Measurements from ENCODE around the gene LRRC38.

Gene LRRC38

GRCh38 chr1:13510499-13510898, 3.3 kb downstream of the LRRC38 start:
- Histone ChIP-seq H3K9me3 (no peaks in the 10 kb centered on the region), H3K36me3 (no peaks in the 10 kb centered on the region), H3K4me3 (ENCODE audit: low read depth in 1 of 2, low read length in 1 of 2) (no peak overlapping the region), H3K27me3 (peaks cover 65% of the 10 kb centered on the region), H3K27ac (no peak overlapping the region), H3K4me1 (ENCODE audit: control insufficient read depth in 1 of 2, insufficient read depth in 1 of 2, low read depth in 1 of 2, low read length in 1 of 2) (no peaks in the 10 kb centered on the region)
- TF ChIP-seq CTCF (IDR thresholded peaks at IDR 0.05): no peak

GRCh38 chr1:13507075-13507474, 6.7 kb downstream of the LRRC38 start:
- no peaks in the 10 kb centered on the region for H3K36me3 ChIP-seq
- TF ChIP-seq CTCF (IDR thresholded peaks at IDR 0.05): no peak
- H3K4me3 ChIP-seq (ENCODE audit: low read depth in 1 of 2, low read length in 1 of 2): no peak overlapping the region
- H3K27ac ChIP-seq: no peak overlapping the region
- peaks cover 38% of the 10 kb centered on the region for H3K27me3 ChIP-seq
- no peaks in the 10 kb centered on the region for H3K4me1 ChIP-seq (ENCODE audit: control insufficient read depth in 1 of 2, insufficient read depth in 1 of 2, low read depth in 1 of 2, low read length in 1 of 2)
- no peaks in the 10 kb centered on the region for H3K9me3 ChIP-seq

GRCh38 chr1:13505020-13505419, 8.8 kb downstream of the LRRC38 start:
- H3K4me3 ChIP-seq (ENCODE audit: low read depth in 1 of 2, low read length in 1 of 2): no peak overlapping the region
- TF ChIP-seq CTCF (IDR thresholded peaks at IDR 0.05): no peak
- peaks cover 19% of the 10 kb centered on the region for H3K27me3 ChIP-seq
- no peaks in the 10 kb centered on the region for H3K9me3 ChIP-seq
- H3K27ac ChIP-seq: no peak overlapping the region
- no peaks in the 10 kb centered on the region for H3K36me3 ChIP-seq
- H3K4me1 ChIP-seq (ENCODE audit: control insufficient read depth in 1 of 2, insufficient read depth in 1 of 2, low read depth in 1 of 2, low read length in 1 of 2): no peaks in the 10 kb centered on the region

- no peak for TF ChIP-seq CTCF (IDR thresholded peaks at IDR 0.05)
- no peak overlapping the region for H3K27ac ChIP-seq
- H3K4me3 ChIP-seq (ENCODE audit: low read depth in 1 of 2, low read length in 1 of 2): no peak overlapping the region
- H3K9me3 ChIP-seq: no peaks in the 10 kb centered on the region
- H3K27me3 ChIP-seq: peaks cover 10% of the 10 kb centered on the region
- H3K4me1 ChIP-seq (ENCODE audit: control insufficient read depth in 1 of 2, insufficient read depth in 1 of 2, low read depth in 1 of 2, low read length in 1 of 2): no peaks in the 10 kb centered on the region
- H3K36me3 ChIP-seq: no peaks in the 10 kb centered on the region
These were observed 13.0 kb downstream of the LRRC38 start for GRCh38 chr1:13500806-13501205.

GRCh38 chr1:13499422-13499821, 14.4 kb downstream of the LRRC38 start:
- no peaks in the 10 kb centered on the region for H3K36me3 ChIP-seq

More at GRCh38 chr1:13499422-13499821, 14.4 kb downstream of the LRRC38 start:
- no peak for TF ChIP-seq CTCF (IDR thresholded peaks at IDR 0.05)
- Histone ChIP-seq H3K27ac (no peak overlapping the region), H3K4me3 (ENCODE audit: low read depth in 1 of 2, low read length in 1 of 2) (no peak overlapping the region), H3K4me1 (ENCODE audit: control insufficient read depth in 1 of 2, insufficient read depth in 1 of 2, low read depth in 1 of 2, low read length in 1 of 2) (no peaks in the 10 kb centered on the region), H3K27me3 (no peaks in the 10 kb centered on the region), H3K9me3 (no peaks in the 10 kb centered on the region)

Data from neutrophil (primary cell).